Measurements from ENCODE around the gene PGD. TPM values are rescaled to one million over a fixed set of nuclear protein-coding genes. Genes with fewer than 3 reads are reported as not detected.
"Not testable (repeated sequence)": the region's sequence is repeated elsewhere in the genome, so short reads cannot be mapped to it uniquely, and the experiment has no call there.

PGD gene
- total RNA-seq, 1 experiment from 2014 or later = 350 TPM

- no peaks in the 10 kb centered on the region for H3K27me3 ChIP-seq
- no peak overlapping the region for H3K4me3 ChIP-seq
- no peaks in the 10 kb centered on the region for H3K4me1 ChIP-seq
- no peak overlapping the region for H3K27ac ChIP-seq
- H3K36me3 ChIP-seq = no peaks in the 10 kb centered on the region
- no peaks in the 10 kb centered on the region for H3K9me3 ChIP-seq (replicated peaks)
- no peak for DNase-seq
Measured at GRCh38 chr1:10438677-10439163, 39.9 kb downstream of the PGD start.

GRCh38 chr1:10440305-10440704 lies 41.4 kb downstream of the PGD start:
- Histone ChIP-seq H3K4me3 (no peak overlapping the region), H3K27me3 (no peaks in the 10 kb centered on the region), H3K36me3 (no peaks in the 10 kb centered on the region), H3K9me3 (replicated peaks) (no peaks in the 10 kb centered on the region), H3K27ac (no peak overlapping the region), H3K4me1 (no peaks in the 10 kb centered on the region)
- DNase-seq = no peak

- Histone ChIP-seq H3K36me3 (no peaks in the 10 kb centered on the region), H3K27ac (no peak overlapping the region), H3K4me3 (no peak overlapping the region), H3K27me3 (no peaks in the 10 kb centered on the region), H3K9me3 (replicated peaks) (no peaks in the 10 kb centered on the region), H3K4me1 (no peaks in the 10 kb centered on the region)
- DNase-seq = no peak
Measured at GRCh38 chr1:10440794-10441193, 41.9 kb downstream of the PGD start.

DNA sequence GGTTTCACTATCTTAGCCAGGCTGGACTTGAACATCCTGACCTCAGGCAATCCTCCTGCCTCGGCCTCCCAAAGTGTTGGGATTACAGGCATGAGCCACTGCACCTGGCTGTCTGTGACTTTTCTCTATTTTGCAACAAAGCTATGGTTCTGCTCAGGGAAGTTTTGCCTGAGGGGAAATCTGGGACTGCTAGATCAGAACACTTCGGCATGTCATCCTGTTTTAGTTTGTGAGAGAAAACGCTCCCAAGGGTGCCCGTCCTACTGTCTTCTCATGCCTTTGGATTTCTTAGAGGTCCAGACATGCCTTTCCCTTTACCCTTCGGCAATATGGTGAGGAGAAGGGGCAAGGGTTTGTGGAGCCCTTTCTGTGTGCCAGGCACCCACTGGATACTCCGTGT lies 45.4 kb downstream of the PGD start:
- H3K36me3 ChIP-seq = no peaks in the 10 kb centered on the region
- H3K4me3 ChIP-seq = no peak overlapping the region
- no peaks in the 10 kb centered on the region for H3K9me3 ChIP-seq (replicated peaks)
- H3K27ac ChIP-seq = no peak overlapping the region
- no peaks in the 10 kb centered on the region for H3K27me3 ChIP-seq
- no peak for DNase-seq
- no peaks in the 10 kb centered on the region for H3K4me1 ChIP-seq

GRCh38 chr1:10444795-10445397 lies 46.0 kb downstream of the PGD start:
- DNase-seq = no peak
- H3K4me1 ChIP-seq = no peaks in the 10 kb centered on the region
- no peaks in the 10 kb centered on the region for H3K27me3 ChIP-seq
- H3K4me3 ChIP-seq = no peak overlapping the region
- no peaks in the 10 kb centered on the region for H3K9me3 ChIP-seq (replicated peaks)
- no peak overlapping the region for H3K27ac ChIP-seq
- H3K36me3 ChIP-seq = no peaks in the 10 kb centered on the region

GRCh38 chr1:10446790-10447422 lies 48.0 kb downstream of the PGD start:
- no peak for DNase-seq
- Histone ChIP-seq H3K27me3 (no peaks in the 10 kb centered on the region; the same call in 1 of the 2 replicates), H3K9me3 (replicated peaks) (no peaks in the 10 kb centered on the region), H3K4me3 (no peak overlapping the region), H3K4me1 (no peaks in the 10 kb centered on the region), H3K36me3 (no peaks in the 10 kb centered on the region), H3K27ac (no peak overlapping the region)

DNA sequence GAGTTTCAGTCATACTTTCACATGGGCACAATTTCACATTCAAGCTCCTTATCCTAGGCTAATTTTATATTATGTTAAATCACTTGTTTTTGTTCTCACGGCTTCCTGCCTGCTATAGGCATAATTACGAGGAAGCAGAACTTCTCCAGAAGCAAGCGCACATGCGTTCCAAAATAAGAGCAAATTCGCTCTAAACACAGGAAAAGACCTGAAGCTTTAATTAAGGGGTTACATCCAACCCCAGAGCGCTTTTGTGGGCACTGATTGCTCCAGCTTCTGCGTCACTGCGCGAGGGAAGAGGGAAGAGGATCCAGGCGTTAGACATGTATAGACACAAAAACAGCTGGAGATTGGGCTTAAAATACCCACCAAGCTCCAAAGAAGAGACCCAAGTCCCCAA lies 50.9 kb downstream of the PGD start, which contains the start of gene CORT:
Gene CORT (plus strand): TSS at position 281 of the 400 bp plus-strand sequence. CDS start 193 bp downstream, outside the sequence.
- H3K9me3 ChIP-seq (replicated peaks) = no peaks in the 10 kb centered on the region
- no peaks in the 10 kb centered on the region; the same call in 1 of the 2 replicates for H3K27me3 ChIP-seq
- no peak within 1 kb of the TSS for H3K27ac ChIP-seq
- no peaks in the 10 kb centered on the region for H3K4me1 ChIP-seq
- H3K4me3 ChIP-seq = no peak within 1 kb of the TSS
- no peak for DNase-seq
- H3K36me3 ChIP-seq = no peaks in the 10 kb centered on the region

- no peak for DNase-seq
- Histone ChIP-seq H3K27ac (no peak overlapping the region), H3K4me1 (no peaks in the 10 kb centered on the region)
Measured at GRCh38 chr1:10450156-10450814, 51.4 kb downstream of the PGD start.

GRCh38 chr1:10450836-10451235 lies 52.0 kb downstream of the PGD start:
- DNase-seq = no peak
- Histone ChIP-seq H3K4me3 (no peak overlapping the region), H3K27ac (no peak overlapping the region), H3K36me3 (no peaks in the 10 kb centered on the region), H3K4me1 (peaks cover 2% of the 10 kb centered on the region), H3K27me3 (no peaks in the 10 kb centered on the region; the same call in 1 of the 2 replicates), H3K9me3 (replicated peaks) (no peaks in the 10 kb centered on the region)

More at GRCh38 chr1:10450156-10450814, 51.4 kb downstream of the PGD start:
- Histone ChIP-seq H3K36me3 (no peaks in the 10 kb centered on the region), H3K27me3 (no peaks in the 10 kb centered on the region; the same call in 1 of the 2 replicates), H3K9me3 (replicated peaks) (no peaks in the 10 kb centered on the region), H3K4me3 (no peak overlapping the region)

DNA sequence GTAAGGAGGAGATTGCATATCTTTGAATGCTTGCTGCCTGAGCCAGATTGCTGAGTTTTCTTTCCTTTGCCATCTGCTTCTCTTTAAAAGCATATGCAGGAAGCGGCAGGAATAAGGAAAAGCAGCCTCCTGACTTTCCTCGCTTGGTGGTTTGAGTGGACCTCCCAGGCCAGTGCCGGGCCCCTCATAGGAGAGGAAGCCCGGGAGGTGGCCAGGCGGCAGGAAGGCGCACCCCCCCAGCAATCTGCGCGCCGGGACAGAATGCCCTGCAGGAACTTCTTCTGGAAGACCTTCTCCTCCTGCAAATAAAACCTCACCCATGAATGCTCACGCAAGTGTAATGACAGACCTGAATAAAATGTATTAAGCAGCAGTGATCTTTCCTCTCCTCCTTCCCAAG lies 52.4 kb downstream of the PGD start:
- Histone ChIP-seq H3K27ac (no peak overlapping the region), H3K36me3 (no peaks in the 10 kb centered on the region), H3K9me3 (replicated peaks) (no peaks in the 10 kb centered on the region), H3K4me1 (peaks cover 6% of the 10 kb centered on the region), H3K4me3 (no peak overlapping the region), H3K27me3 (no peaks in the 10 kb centered on the region; the same call in 1 of the 2 replicates)
- DNase-seq = no peak

DNA sequence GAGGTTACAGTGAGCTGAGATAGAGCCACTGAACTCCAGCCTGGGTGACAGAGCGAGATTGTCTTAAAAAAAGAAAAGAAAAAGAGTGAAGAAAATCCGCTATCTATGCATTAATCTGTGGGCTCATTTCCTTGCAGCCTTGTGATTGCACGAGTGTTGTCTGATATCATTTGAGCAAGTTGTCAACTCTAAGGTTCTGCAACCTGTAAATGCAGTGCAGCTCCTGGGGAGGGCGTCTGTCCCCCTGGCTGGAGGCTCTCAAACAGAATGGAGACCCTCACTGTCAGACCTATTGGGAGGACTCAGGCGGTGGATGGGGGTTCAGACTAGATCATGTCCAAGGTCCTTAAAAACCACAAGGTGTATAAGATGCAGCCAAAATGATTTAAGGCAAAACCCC lies 57.2 kb downstream of the PGD start:
- H3K9me3 ChIP-seq (replicated peaks) = no peaks in the 10 kb centered on the region
- no peak overlapping the region for H3K4me3 ChIP-seq
- peak overlapping the region; percentile 69 for H3K27ac ChIP-seq
- peaks cover 38% of the 10 kb centered on the region for H3K4me1 ChIP-seq
- peaks cover 9% of the 10 kb centered on the region for H3K36me3 ChIP-seq
- peak; percentile 27 to 43 for DNase-seq
- no peaks in the 10 kb centered on the region; the same call in 1 of the 2 replicates for H3K27me3 ChIP-seq

GRCh38 chr1:10456661-10457060 lies 57.8 kb downstream of the PGD start:
- Histone ChIP-seq H3K36me3 (peaks cover 16% of the 10 kb centered on the region), H3K4me3 (no peak overlapping the region), H3K27me3 (no peaks in the 10 kb centered on the region; the same call in 1 of the 2 replicates), H3K9me3 (replicated peaks) (no peaks in the 10 kb centered on the region), H3K4me1 (peaks cover 38% of the 10 kb centered on the region), H3K27ac (peak overlapping the region; percentile 69)
- peak; percentile 78 to 83 for DNase-seq

GRCh38 chr1:10457462-10457861 lies 58.6 kb downstream of the PGD start:
- H3K36me3 ChIP-seq = peaks cover 20% of the 10 kb centered on the region
- peaks cover 38% of the 10 kb centered on the region for H3K4me1 ChIP-seq
- peak overlapping the region; percentile 69 for H3K27ac ChIP-seq
- H3K9me3 ChIP-seq (replicated peaks); H3K4me3 ChIP-seq; H3K27me3 ChIP-seq; DNase-seq: not testable (repeated sequence)

DNA sequence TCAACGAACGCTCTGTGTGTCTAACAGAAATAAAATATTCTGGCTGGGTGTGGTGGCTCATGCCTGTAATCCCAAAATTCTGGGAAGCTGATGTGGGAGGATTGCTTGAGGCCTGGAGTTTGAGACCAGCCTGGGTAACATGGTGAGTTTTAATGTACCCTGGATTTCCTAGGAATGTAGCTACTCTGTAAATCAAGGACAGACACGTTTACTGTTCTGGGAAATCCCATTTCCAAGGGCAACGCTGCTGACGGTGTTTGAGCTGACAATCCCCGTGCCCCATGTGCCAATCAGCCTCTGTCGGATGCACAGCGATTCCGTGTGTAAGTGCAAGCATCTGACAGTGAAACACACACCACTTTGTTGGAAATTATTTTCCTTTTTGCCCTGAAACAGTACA lies 59.0 kb downstream of the PGD start:
- Histone ChIP-seq H3K36me3 (peaks cover 24% of the 10 kb centered on the region), H3K9me3 (replicated peaks) (no peaks in the 10 kb centered on the region), H3K4me1 (peaks cover 38% of the 10 kb centered on the region), H3K27ac (peak overlapping the region; percentile 69; the same call in 1 of the 2 replicates), H3K27me3 (no peaks in the 10 kb centered on the region), H3K4me3 (no peak overlapping the region)
- DNase-seq = no peak

DNA sequence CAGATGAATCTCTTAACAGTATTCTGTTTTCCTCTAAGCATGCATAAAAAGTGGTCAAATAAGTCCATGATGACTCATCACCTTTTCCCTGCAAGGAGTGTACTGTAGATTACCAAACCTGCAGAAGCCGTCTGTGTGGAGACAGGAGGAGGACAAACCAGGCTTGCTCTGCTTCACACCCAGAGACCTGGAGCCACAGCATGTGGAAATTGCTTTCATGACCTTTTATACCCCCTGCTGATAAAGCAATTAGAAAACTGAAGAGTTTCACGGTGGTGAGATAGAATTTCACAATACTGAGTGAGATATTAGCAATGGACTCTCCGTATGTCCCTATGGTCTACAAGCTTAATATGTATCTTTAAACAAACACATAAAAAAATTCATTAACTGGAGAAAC lies 60.3 kb downstream of the PGD start:
- Histone ChIP-seq H3K27me3 (no peaks in the 10 kb centered on the region), H3K36me3 (peaks cover 35% of the 10 kb centered on the region), H3K4me1 (peaks cover 38% of the 10 kb centered on the region), H3K9me3 (replicated peaks) (no peaks in the 10 kb centered on the region), H3K27ac (no peak overlapping the region; the same call in 1 of the 2 replicates), H3K4me3 (no peak overlapping the region)
- peak; percentile 53 to 54 for DNase-seq
